SK-N-SH treated with all-trans-retinoic acid at 6 μM for 48 hours (cell line): ENCODE results near the gene ARRB1.

Experiments used
- ATAC-seq: fragments of 200-7000 bp; cut with Tn5 transposase; 3 replicates; pipeline ENCODE4 v1.9.1; 2020; ENCODE audit warnings: mild to moderate bottlenecking, moderate library complexity
- ARNTL ChIP-seq: fragments of 450-650 bp; formaldehyde crosslinking; IDR thresholded peaks from 2 replicates; pipeline ENCODE4 v1.5.0; 2020; ENCODE audit warnings: low read depth, mild to moderate bottlenecking, moderate library complexity, borderline replicate concordance
- BACH2 ChIP-seq: fragments of 250-450 bp; sonication (Bioruptor Pico); IDR thresholded peaks from 2 replicates; pipeline ENCODE4 v1.9.0; 2021; ENCODE audit warnings: mild to moderate bottlenecking, borderline replicate concordance
- CREB5 ChIP-seq: fragments of 250-450 bp; sonication (Bioruptor Pico); IDR thresholded peaks from 2 replicates; pipeline ENCODE4 v1.5.1; 2020; ENCODE audit warnings: low read depth, mild to moderate bottlenecking, moderate library complexity
- CSDC2 ChIP-seq: fragments of 250-450 bp; sonication (Bioruptor Pico); IDR thresholded peaks from 2 replicates; pipeline ENCODE4 v1.5.0; 2020; ENCODE audit warnings: mild to moderate bottlenecking, moderate library complexity
- CSRNP3 ChIP-seq: fragments of 250-450 bp; sonication (Bioruptor Pico); IDR thresholded peaks from 2 replicates; pipeline ENCODE4 v1.5.1; 2021; ENCODE audit warnings: mild to moderate bottlenecking, moderate library complexity
- ESRRG ChIP-seq: fragments of 250-450 bp; sonication (Bioruptor Pico); IDR thresholded peaks from 2 replicates; pipeline ENCODE4 v1.6.1; 2021; ENCODE audit warnings: mild to moderate bottlenecking
- GLIS3 ChIP-seq: fragments of 250-450 bp; sonication (Bioruptor Pico); IDR thresholded peaks from 2 replicates; pipeline ENCODE4 v1.5.0; 2020; ENCODE audit warnings: mild to moderate bottlenecking, moderate library complexity
- ISL1 ChIP-seq: fragments of 250-450 bp; sonication (Bioruptor Pico); IDR thresholded peaks from 2 replicates; pipeline ENCODE4 v2.1.2; 2022; ENCODE audit warnings: mild to moderate bottlenecking, moderate library complexity
- OSR1 ChIP-seq: fragments of 250-450 bp; sonication (Bioruptor Pico); IDR thresholded peaks from 2 replicates; pipeline ENCODE4 v1.8.0; 2022; ENCODE audit warnings: moderate library complexity, mild to moderate bottlenecking, inconsistent platforms
- POU6F1 ChIP-seq: fragments of 250-450 bp; sonication (Bioruptor Pico); IDR thresholded peaks from 2 replicates; pipeline ENCODE4 v1.8.0; 2021; ENCODE audit warnings: low read depth, mild to moderate bottlenecking, moderate library complexity, borderline replicate concordance
- PPARA ChIP-seq: fragments of 250-450 bp; sonication (Bioruptor Pico); IDR thresholded peaks from 2 replicates; pipeline ENCODE4 v1.5.0; 2020; ENCODE audit warnings: mild to moderate bottlenecking, borderline replicate concordance
- RARB ChIP-seq: fragments of 250-450 bp; sonication (Bioruptor Pico); IDR thresholded peaks from 2 replicates; pipeline ENCODE4 v1.8.0; 2021; ENCODE audit warnings: mild to moderate bottlenecking, moderate library complexity
- SNAI2 ChIP-seq: fragments of 250-450 bp; sonication (Bioruptor Pico); IDR thresholded peaks from 2 replicates; pipeline ENCODE4 v1.5.0; 2020; ENCODE audit warnings: mild to moderate bottlenecking, moderate library complexity
- TOX ChIP-seq: fragments of 250-450 bp; sonication (Bioruptor Pico); IDR thresholded peaks from 2 replicates; pipeline ENCODE4 v1.8.0; 2021; ENCODE audit warnings: mild to moderate bottlenecking, moderate library complexity, borderline replicate concordance
- TSHZ2 ChIP-seq: fragments of 250-450 bp; sonication (Bioruptor Pico); IDR thresholded peaks from 2 replicates; pipeline ENCODE4 v1.5.0; 2020; ENCODE audit warnings: mild to moderate bottlenecking, moderate library complexity
- ZFP3 ChIP-seq: fragments of 250-450 bp; sonication (Bioruptor Pico); IDR thresholded peaks from 2 replicates; pipeline ENCODE4 v1.5.0; 2020; ENCODE audit warnings: mild to moderate bottlenecking, moderate library complexity
- ZFP30 ChIP-seq: fragments of 450-650 bp; formaldehyde crosslinking; IDR thresholded peaks from 2 replicates; pipeline ENCODE4 v1.5.0; 2022; ENCODE audit warnings: mild to moderate bottlenecking, moderate library complexity
- ZNF565 ChIP-seq: fragments of 450-650 bp; formaldehyde crosslinking; conservative IDR thresholded peaks from 2 replicates; pipeline ENCODE4 v1.5.0; 2020; ENCODE audit warnings: low read depth, mild to moderate bottlenecking, moderate library complexity
- ZNF8 ChIP-seq: fragments of 450-650 bp; formaldehyde crosslinking; IDR thresholded peaks from 2 replicates; pipeline ENCODE4 v1.5.0; 2020; ENCODE audit warnings: mild to moderate bottlenecking, moderate library complexity

The ARRB1 gene

GRCh38 chr11:75351541-75351790 is at the start of gene ARRB1:
ARRB1 (minus strand) TSS chr11:75351661; CDS start chr11:75351607, 54 bp downstream.
- TF ChIP-seq ZFP3 (no peak), TOX (no peak), BACH2 (CRISPR knock-in tag) (no peak), CSDC2 (no peak), CSRNP3 (no peak), ZFP30 (CRISPR knock-in tag) (no peak), ZNF565 (CRISPR knock-in tag) (no peak), ARNTL (no peak), ZNF8 (CRISPR knock-in tag) (no peak), SNAI2 (CRISPR knock-in tag) (no peak), ISL1 (CRISPR knock-in tag) (no peak), RARB (CRISPR knock-in tag) (no peak), PPARA (CRISPR knock-in tag) (no peak), OSR1 (CRISPR knock-in tag) (no peak), CREB5 (no peak), GLIS3 (CRISPR knock-in tag) (no peak)
- TF ChIP-seq, all 23 proteins: peak for 0
- peak; percentile 56 for ATAC-seq

GRCh38 chr11:75400146-75400865 is 48.8 kb upstream of the ARRB1 start:
- no peak for TF ChIP-seq TOX
- TF ChIP-seq ZNF8 (CRISPR knock-in tag) = no peak
- TF ChIP-seq, all 23 proteins: peak for 0
- peak; percentile 35 for ATAC-seq

- TF ChIP-seq ZNF565 (CRISPR knock-in tag) (no peak), ARNTL (no peak), ESRRG (CRISPR knock-in tag) (no peak), CSDC2 (no peak), BACH2 (CRISPR knock-in tag) (no peak), ZFP30 (CRISPR knock-in tag) (no peak; the same call in 1 of the 2 replicates), CSRNP3 (no peak), RARB (CRISPR knock-in tag) (no peak), CREB5 (no peak), POU6F1 (no peak), ZFP3 (no peak), TSHZ2 (CRISPR knock-in tag) (no peak), OSR1 (CRISPR knock-in tag) (no peak)
- peak; percentile 93 for ATAC-seq
These were observed 48.1 kb upstream of the ARRB1 start, which contains the start of gene RPS3 for GRCh38 chr11:75399344-75400145. RPS3 (plus strand) TSS chr11:75399518; CDS start chr11:75399548, 30 bp downstream.
